ENCODE results near the gene BMF.
"Not testable (repeated sequence)": the region's sequence is repeated elsewhere in the genome, so short reads cannot be mapped to it uniquely, and the experiment has no call there.

Gene BMF

DNA sequence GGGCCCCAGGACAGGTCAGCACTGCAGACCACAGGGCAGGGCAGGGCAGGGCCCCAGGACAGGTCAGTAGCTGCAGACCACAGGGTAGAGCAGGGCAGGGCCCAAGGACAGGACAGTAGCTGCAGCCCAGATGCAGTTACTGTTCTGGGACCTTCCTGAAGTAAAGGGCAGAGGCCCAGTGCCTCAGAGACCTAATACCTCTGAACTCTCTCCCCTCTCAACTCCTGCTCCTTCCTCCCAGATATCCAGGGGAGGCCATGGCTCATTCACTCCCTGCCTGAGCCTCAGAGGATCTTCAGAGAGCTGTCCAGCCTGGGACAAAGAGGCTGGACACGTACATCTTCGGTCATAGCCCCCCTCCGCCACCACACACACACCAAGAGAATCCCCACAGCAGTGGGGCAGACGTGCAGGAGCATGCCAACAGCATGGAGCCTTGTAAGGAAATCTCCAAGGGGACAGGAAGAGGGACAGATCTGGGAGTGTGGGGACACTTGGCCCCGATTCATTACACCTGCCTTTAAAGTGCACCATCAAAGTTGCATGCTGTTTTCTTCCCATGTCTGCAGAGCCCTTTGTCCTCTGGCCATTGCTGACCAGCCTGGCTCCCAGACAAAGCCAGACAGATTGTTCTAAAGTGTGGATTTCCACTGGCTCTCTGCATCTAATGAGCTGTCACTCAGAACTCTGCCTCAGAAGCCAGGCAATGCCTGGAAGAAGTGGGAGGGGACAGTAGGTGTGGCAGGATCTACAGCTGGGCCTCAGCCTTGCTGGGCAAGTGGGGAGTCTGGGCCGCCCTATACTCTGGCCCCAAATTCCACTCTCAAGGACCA, 28.0 kb upstream of the BMF start:
- no peak for TF ChIP-seq ZNF274 (IDR thresholded peaks at IDR 0.05; ENCODE audit: low read depth, low read length)
- H3K4me3 ChIP-seq (ENCODE audit: low read length): no peak overlapping the region

- H3K4me3 ChIP-seq (ENCODE audit: low read length): not testable (repeated sequence)
Observed at GRCh38 chr15:40135846-40136450, 27.3 kb upstream of the BMF start.

- H3K4me3 ChIP-seq (ENCODE audit: low read length): no peak overlapping the region
- TF ChIP-seq ZNF274 (IDR thresholded peaks at IDR 0.05; ENCODE audit: low read depth, low read length): no peak
Observed at GRCh38 chr15:40134885-40135284, 26.2 kb upstream of the BMF start.

GRCh38 chr15:40133544-40133943, 24.9 kb upstream of the BMF start:
- TF ChIP-seq ZNF274 (IDR thresholded peaks at IDR 0.05; ENCODE audit: low read depth, low read length): no peak
- no peak overlapping the region for H3K4me3 ChIP-seq (ENCODE audit: low read length)

- H3K4me3 ChIP-seq (ENCODE audit: low read length): no peak overlapping the region
Observed at GRCh38 chr15:40130799-40131502, 22.3 kb upstream of the BMF start.

DNA sequence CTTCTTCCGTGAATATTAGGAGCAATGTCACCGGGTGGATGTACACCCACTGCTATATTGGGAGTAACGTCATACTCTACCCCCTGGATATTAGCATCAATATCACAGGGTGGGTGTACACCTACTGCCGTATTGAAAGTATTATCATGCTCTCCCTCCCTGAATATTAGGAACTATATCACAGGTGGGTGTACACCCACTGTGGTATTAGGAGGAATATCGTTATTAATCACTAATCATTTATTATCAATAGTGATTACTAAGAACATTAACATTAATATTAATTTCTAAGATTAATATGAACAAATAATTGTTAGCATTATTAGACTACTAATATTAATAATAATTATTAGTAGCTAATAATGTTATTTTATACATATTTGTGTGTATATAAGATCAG, 21.4 kb upstream of the BMF start:
- no peak overlapping the region for H3K4me3 ChIP-seq (ENCODE audit: low read length)
- TF ChIP-seq ZNF274 (IDR thresholded peaks at IDR 0.05; ENCODE audit: low read depth, low read length): no peak

More at GRCh38 chr15:40130799-40131502, 22.3 kb upstream of the BMF start:
- no peak for TF ChIP-seq ZNF274 (IDR thresholded peaks at IDR 0.05; ENCODE audit: low read depth, low read length)

DNA sequence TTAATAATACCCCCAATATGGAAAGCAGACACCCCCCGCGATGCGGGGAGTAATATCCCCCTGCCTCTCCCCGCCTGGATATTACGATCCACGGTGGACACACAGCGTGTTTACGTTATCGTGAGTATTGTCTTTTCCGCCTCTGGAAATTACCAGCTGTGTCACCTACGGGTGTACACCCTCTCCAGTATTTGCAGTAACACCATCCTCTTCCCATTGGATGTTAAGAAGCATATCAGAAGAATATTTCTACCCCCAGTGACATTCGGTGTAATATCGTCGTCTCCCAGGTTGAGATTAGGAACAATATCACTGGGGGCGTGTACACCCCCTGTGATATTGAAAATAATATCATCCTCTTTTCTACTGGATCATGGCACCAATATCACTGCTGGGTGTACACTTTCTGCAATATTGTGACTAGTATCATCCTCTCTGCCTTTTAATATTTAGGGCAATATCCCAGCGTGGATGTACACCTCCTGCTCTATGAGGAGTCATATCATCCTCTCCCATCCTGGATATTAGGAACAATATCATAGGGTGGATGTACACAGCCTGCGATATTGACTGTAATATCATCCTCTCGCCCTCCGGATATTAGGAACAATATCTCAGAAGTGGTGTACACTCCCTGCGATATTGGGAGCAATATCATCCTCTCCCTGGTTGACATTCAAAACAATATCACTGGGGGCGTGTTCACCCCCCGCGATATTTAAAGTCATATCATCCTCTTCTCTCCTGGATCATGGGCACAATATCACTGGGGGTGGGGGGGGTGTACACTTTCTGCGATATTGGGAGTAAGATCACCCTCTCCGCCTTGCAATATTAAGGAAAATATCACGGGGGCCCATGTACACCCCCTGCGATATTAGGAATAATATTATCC, 20.3 kb upstream of the BMF start:
- TF ChIP-seq ZNF274 (IDR thresholded peaks at IDR 0.05; ENCODE audit: low read depth, low read length): no peak
- H3K4me3 ChIP-seq (ENCODE audit: low read length): no peak overlapping the region

DNA sequence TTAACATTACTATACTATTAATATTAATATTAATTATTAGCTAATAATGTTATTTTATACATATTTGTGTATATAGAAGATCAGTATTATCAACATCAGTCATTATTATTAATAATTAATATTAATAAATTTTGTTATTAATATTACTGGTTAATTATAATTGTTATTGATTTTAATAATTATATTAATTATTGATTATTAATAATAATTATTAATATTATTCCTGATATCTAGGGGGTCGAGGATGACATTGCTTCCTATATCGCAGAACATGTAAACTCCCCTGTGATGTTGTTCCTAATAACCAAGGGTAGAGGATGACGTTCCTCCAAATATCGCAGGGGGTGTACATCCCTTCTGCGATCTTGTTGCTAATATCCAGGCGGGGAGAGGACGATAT, 17.3 kb upstream of the BMF start:
- TF ChIP-seq ZNF274 (IDR thresholded peaks at IDR 0.05; ENCODE audit: low read depth, low read length): no peak
- H3K4me3 ChIP-seq (ENCODE audit: low read length): no peak overlapping the region

- H3K4me3 ChIP-seq (ENCODE audit: low read length): not testable (repeated sequence)
Observed at GRCh38 chr15:40124807-40125285, 16.2 kb upstream of the BMF start.

- H3K4me3 ChIP-seq (ENCODE audit: low read length): not testable (repeated sequence)
Observed at GRCh38 chr15:40124333-40124732, 15.7 kb upstream of the BMF start.

DNA sequence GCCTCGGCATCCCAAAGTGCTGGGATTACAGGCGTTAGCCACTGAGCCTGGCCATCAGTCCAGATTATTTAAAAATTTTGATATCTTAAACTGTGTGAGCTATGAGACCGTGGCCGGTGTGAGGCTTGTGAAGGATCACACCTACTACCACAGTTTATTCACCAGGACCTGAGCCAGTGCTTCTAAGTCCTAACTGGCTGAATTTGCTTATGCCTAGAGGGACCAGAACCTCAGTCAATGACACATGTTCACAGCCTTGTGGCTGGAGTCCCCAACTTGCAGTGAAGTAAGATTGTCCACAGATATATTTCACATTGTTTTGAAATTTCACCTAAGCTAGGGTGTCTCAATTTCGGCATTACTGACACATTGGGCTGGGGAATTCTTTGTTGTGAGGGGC, 15.2 kb upstream of the BMF start:
- H3K4me3 ChIP-seq (ENCODE audit: low read length): not testable (repeated sequence)

DNA sequence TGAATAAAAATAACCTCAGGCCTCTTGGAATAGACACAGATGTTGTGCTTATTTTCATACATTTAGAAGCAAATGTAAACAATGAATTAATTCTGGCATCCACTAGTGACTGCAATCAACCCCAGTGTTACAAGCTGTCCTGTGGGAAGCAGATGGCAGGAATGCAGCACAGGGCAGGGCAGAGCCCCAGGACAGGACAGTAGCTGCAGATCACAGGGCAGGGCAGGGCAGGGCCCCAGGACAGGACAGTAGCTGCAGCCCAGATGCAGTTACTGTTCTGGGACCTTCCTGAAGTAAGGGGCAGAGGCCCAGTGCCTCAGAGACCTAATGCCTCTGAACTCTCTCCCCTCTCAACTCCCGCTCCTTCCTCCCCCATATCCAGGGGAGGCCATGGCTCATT, 14.3 kb upstream of the BMF start:
- not testable (repeated sequence) for H3K4me3 ChIP-seq (ENCODE audit: low read length)

DNA sequence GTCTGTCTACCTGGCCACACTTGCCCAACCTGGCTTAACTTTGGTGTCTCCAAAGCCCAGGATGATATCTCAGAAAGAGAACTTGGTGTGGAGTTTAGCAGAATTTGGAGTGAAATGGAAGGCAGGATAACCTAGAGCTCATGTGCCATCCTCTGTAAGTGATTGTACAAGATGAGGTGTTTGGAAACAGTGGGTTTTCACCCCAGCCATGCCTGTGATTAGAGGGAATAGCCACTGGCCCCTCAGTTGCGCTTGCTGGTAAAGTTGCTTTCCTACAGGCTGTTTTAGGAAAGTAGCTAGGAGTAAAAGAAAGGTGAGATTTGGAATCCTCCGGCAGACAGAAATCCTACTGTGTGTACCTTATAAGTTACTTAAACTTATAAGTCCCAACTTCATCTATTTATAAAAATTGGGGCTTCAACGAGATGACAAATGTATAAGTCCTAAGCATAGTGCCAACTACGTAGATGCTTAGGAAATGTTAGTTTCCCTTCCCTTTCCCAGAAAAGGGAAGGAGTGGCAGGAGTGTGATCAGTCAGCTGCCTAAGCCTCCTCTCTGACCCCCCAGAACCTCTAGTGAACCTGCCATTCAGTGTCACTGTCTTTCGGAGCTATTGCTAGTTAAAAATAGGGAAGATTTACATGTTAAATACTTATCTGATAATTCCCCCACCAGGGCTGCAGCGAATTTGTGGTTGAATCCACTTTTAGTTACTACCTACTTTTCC, 13.4 kb upstream of the BMF start:
- TF ChIP-seq ZNF274 (IDR thresholded peaks at IDR 0.05; ENCODE audit: low read depth, low read length): no peak
- no peak overlapping the region for H3K4me3 ChIP-seq (ENCODE audit: low read length)

DNA sequence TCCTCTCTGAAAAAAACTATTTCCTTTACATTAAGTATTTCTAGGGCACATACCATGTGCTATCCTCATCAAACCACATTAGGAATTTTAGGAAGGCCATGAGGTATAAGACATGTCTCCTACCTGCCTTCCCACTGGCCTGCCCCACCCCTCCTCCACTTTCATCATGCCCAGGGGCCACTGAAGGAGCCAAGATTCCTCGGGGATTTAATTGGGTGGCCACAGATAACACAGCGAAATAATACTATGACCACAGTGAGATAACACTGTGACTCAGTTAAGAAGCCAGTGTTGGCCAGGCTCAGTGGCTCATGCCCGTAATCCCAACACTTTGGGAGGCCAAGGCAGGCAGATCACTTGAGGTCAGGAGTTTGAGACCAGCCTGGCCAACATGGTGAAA, 9.8 kb upstream of the BMF start:
- H3K4me3 ChIP-seq (ENCODE audit: low read length): no peak overlapping the region
- TF ChIP-seq ZNF274 (IDR thresholded peaks at IDR 0.05; ENCODE audit: low read depth, low read length): no peak
